Stimulated activated naive CD8-positive, alpha-beta T cell treated with anti-CD3 and anti-CD28 coated beads, Interleukin-15, amount 100 ng/mL, for 72 hours (primary cell): ENCODE measurements around the gene GTF2H1.

Source experiments
- ATAC-seq: fragments of 150-1000 bp; cut with Tn5 transposase; 2 replicates; pipeline ENCODE4 v1.10.0; 2021; ENCODE audit warnings: mild to moderate bottlenecking, moderate library complexity
- DNase-seq, 2 donors: peaks; one replicate each; pipeline ENCODE4 v3.0.0; 2021 to 2022
- H3K27ac Mint-ChIP-seq, 2 donors: one replicate each; pipeline ENCODE4 v1.8.0; 2022; ENCODE audit warnings: mild to moderate bottlenecking in 2 of 2, mixed read lengths in 2 of 2, moderate library complexity in 2 of 2
- H3K27me3 Mint-ChIP-seq: one replicate; pipeline ENCODE4 v1.8.0; 2022; ENCODE audit warnings: mixed read lengths
- H3K4me1 Mint-ChIP-seq: one replicate; pipeline ENCODE4 v1.8.0; 2022; ENCODE audit warnings: mild to moderate bottlenecking, mixed read lengths
- H3K4me3 Mint-ChIP-seq, 2 donors: one replicate each; pipeline ENCODE4 v1.8.0; 2022; ENCODE audit warnings: mild to moderate bottlenecking in 2 of 2, mixed read lengths in 2 of 2, moderate library complexity in 1 of 2
- H3K9me3 Mint-ChIP-seq, 2 donors: one replicate each; pipeline ENCODE4 v1.8.0; 2022; ENCODE audit warnings: mixed read lengths in 2 of 2

The GTF2H1 gene

DNA sequence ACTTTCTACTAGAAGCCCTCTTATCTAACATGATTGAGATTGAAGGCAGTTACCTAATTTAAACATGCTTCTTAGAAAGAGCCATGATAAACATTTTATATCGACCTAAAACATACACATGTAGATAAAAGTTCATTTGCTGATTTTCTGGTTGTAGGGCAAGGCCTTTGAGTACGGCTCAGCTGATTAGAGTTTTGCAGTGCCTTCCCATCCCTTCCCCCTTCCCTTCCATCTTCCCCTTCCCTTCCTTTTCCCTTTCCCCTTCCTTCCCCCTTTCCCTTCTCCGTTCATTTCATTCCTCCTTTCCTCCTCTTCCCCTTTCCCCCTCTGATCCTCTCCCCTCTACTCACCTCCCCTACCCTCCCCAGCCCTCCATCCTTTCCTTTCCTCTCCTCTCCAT is 94.1 kb downstream of the GTF2H1 start:
- H3K9me3 Mint-ChIP-seq, result no peaks in the 10 kb centered on the region
- DNase-seq (no peak), ATAC-seq (no peak)
- no peak overlapping the region for H3K4me3 Mint-ChIP-seq
- H3K27me3 Mint-ChIP-seq, result no peaks in the 10 kb centered on the region
- no peak overlapping the region for H3K27ac Mint-ChIP-seq
- H3K4me1 Mint-ChIP-seq, result peaks cover 20% of the 10 kb centered on the region
